Natural killer cell (primary cell): ENCODE results near the gene S1PR3. TPM values are rescaled to one million over a fixed set of nuclear protein-coding genes. Genes with fewer than 3 reads are reported as not detected.

Experiments
- ATAC-seq, 3 donors: fragments of 150-1000 bp in 2 of 3; fragments of 200-7000 bp in 1 of 3; cut with Tn5 transposase; 1 replicate in 1 of 3; 2 replicates in 2 of 3; pipeline ENCODE4 v1.10.0; 2021; ENCODE audit warnings: mild to moderate bottlenecking in 2 of 3, moderate library complexity in 2 of 3
- DNase-seq, 2 donors: peaks; one replicate each; pipeline versions ENCODE4 v3.0.0 to v3.0.0-alpha.2; 2013 to 2021; ENCODE audit warnings: mixed read lengths in 1 of 2
- H3K27ac ChIP-seq: one replicate; pipeline ENCODE4 v1.5.1; 2013; ENCODE audit warnings: mild to moderate bottlenecking, low read length
- H3K27me3 ChIP-seq: one replicate; pipeline ENCODE4 v1.6.1; 2013; ENCODE audit warnings: low read length; ENCODE audit not compliant: control insufficient read depth, insufficient read depth
- H3K36me3 ChIP-seq: one replicate; pipeline ENCODE4 v1.6.1; 2013; ENCODE audit warnings: low read length; ENCODE audit not compliant: control insufficient read depth, insufficient read depth
- H3K4me1 ChIP-seq: one replicate; pipeline ENCODE4 v1.6.1; 2013; ENCODE audit warnings: low read length; ENCODE audit not compliant: control insufficient read depth, insufficient read depth
- H3K4me3 ChIP-seq: one replicate; pipeline ENCODE4 v1.5.1; 2013; ENCODE audit warnings: low read length
- H3K9me3 ChIP-seq: one replicate; pipeline ENCODE4 v1.6.1; 2013; ENCODE audit warnings: low read length; ENCODE audit not compliant: control insufficient read depth, insufficient read depth
- H3K27ac Mint-ChIP-seq, 2 donors: one replicate each; pipeline ENCODE4 v1.8.0; 2022; ENCODE audit warnings: mild to moderate bottlenecking in 2 of 2, mixed read lengths in 2 of 2, moderate library complexity in 1 of 2
- H3K27me3 Mint-ChIP-seq, 2 donors: one replicate each; pipeline ENCODE4 v1.8.0; 2022; ENCODE audit warnings: low read depth in 2 of 2, mixed read lengths in 2 of 2
- H3K36me3 Mint-ChIP-seq: one replicate; pipeline ENCODE4 v1.8.0; 2022; ENCODE audit warnings: mixed read lengths
- H3K4me1 Mint-ChIP-seq, 2 donors: one replicate each; pipeline ENCODE4 v1.8.0; 2022; ENCODE audit warnings: mixed read lengths in 2 of 2
- H3K4me3 Mint-ChIP-seq: one replicate; pipeline ENCODE4 v1.8.0; 2022; ENCODE audit warnings: mild to moderate bottlenecking, moderate library complexity, mixed read lengths
- H3K9me3 Mint-ChIP-seq, 2 donors: one replicate each; pipeline ENCODE4 v1.8.0; 2022; ENCODE audit warnings: mixed read lengths in 2 of 2
- CTCF ChIP-seq: fragments of 200-600 bp; IDR thresholded peaks from one replicate; pipeline ENCODE4 v1.8.0; 2022; ENCODE audit warnings: antibody characterized with exemption
- WGBS: methylation state at CpG from one replicate; pipeline ENCODE4 v1.1.7; 2013; ENCODE audit warnings: missing lambda C conversion rate; ENCODE audit not compliant: insufficient coverage; 5-methylcytosine and 5-hydroxymethylcytosine counted together
- intact Hi-C: fragments of 100-400 bp; cut with micrococcal nuclease; formaldehyde crosslinking; loops from one replicate; pipeline ENCODE4 v1.14.2; 2022
- total RNA-seq, 4 donors: library from RNA; stranded (reverse); fragments of 120-200 nt in 1 of 4; gene quantifications; one replicate each; pipeline versions ENCODE4 v1.2.3 to v1.2.4, GENCODE V29; 2013 to 2022

Gene S1PR3
- total RNA-seq, 3 donors from 2014 or later (not counting 1 experiment from before 2014, with no cell fraction given) = 1.1 to 1.5 TPM; not detected in 1

GRCh38 chr9:89010056-89010455 is 18.8 kb downstream of the S1PR3 start:
- no peaks in the 10 kb centered on the region for H3K36me3 Mint-ChIP-seq
- intact Hi-C loops = no loop called here
- DNase-seq = no peak
- no peak for ATAC-seq
- H3K27me3 Mint-ChIP-seq = peaks cover 11 to 29% of the 10 kb centered on the region in 2 donors
- H3K4me3 ChIP-seq = no peak overlapping the region
- H3K9me3 Mint-ChIP-seq = no peaks in the 10 kb centered on the region
- H3K4me1 Mint-ChIP-seq = no peaks in the 10 kb centered on the region
- H3K27ac Mint-ChIP-seq = no peak overlapping the region
- no peak overlapping the region for H3K27ac ChIP-seq
- peaks cover 1% of the 10 kb centered on the region for H3K27me3 ChIP-seq
- H3K9me3 ChIP-seq = no peaks in the 10 kb centered on the region
- WGBS = 74% methylated on average over 10 of the region's 10 CpGs
- no peaks in the 10 kb centered on the region for H3K36me3 ChIP-seq
- no peak for TF ChIP-seq CTCF
- H3K4me3 Mint-ChIP-seq = no peak overlapping the region
- no peaks in the 10 kb centered on the region for H3K4me1 ChIP-seq

- Histone ChIP-seq H3K4me3 (no peak overlapping the region), H3K4me1 (no peaks in the 10 kb centered on the region), H3K27ac (no peak overlapping the region), H3K27me3 (peaks cover 3% of the 10 kb centered on the region), H3K36me3 (no peaks in the 10 kb centered on the region), H3K9me3 (no peaks in the 10 kb centered on the region)
- ATAC-seq (no peak), DNase-seq (no peak)
- no peak overlapping the region for H3K27ac Mint-ChIP-seq
- H3K36me3 Mint-ChIP-seq = no peaks in the 10 kb centered on the region
- no peak overlapping the region for H3K4me3 Mint-ChIP-seq
- peaks cover 11 to 28% of the 10 kb centered on the region in 2 donors for H3K27me3 Mint-ChIP-seq
- intact Hi-C loops = no loop called here
- no peak for TF ChIP-seq CTCF
- H3K4me1 Mint-ChIP-seq = no peaks in the 10 kb centered on the region
- WGBS = 93% methylated on average over 5 of the region's 6 CpGs
- no peaks in the 10 kb centered on the region for H3K9me3 Mint-ChIP-seq
Measured at GRCh38 chr9:89010526-89011111, 19.4 kb downstream of the S1PR3 start.

- no peak for TF ChIP-seq CTCF
- no peaks in the 10 kb centered on the region for H3K36me3 Mint-ChIP-seq
- WGBS = 91% methylated on average over 2 of the region's 2 CpGs
- intact Hi-C loops = no loop called here
- Histone ChIP-seq H3K36me3 (no peaks in the 10 kb centered on the region), H3K4me1 (no peaks in the 10 kb centered on the region), H3K27ac (no peak overlapping the region), H3K4me3 (no peak overlapping the region), H3K9me3 (no peaks in the 10 kb centered on the region), H3K27me3 (peaks cover 3% of the 10 kb centered on the region)
- ATAC-seq (no peak), DNase-seq (no peak)
- H3K4me3 Mint-ChIP-seq = no peak overlapping the region
- H3K27ac Mint-ChIP-seq = no peak overlapping the region
- peaks cover 9 to 26% of the 10 kb centered on the region in 2 donors for H3K27me3 Mint-ChIP-seq
- no peaks in the 10 kb centered on the region for H3K9me3 Mint-ChIP-seq
- H3K4me1 Mint-ChIP-seq = no peaks in the 10 kb centered on the region
Measured at GRCh38 chr9:89011683-89012082, 20.4 kb downstream of the S1PR3 start.
